GM21737 (cell line): ENCODE results near the gene FOXN3.
"Not testable (repeated sequence)": the region's sequence is repeated elsewhere in the genome, so short reads cannot be mapped to it uniquely, and the experiment has no call there.

Experiments used
- ATAC-seq: cut with Tn5 transposase; IDR thresholded peaks from one replicate; pipeline ENCODE4 v1.9.1; 2021; ENCODE audit warnings: mild to moderate bottlenecking, moderate library complexity; ENCODE audit not compliant: unreplicated experiment

FOXN3 gene

DNA sequence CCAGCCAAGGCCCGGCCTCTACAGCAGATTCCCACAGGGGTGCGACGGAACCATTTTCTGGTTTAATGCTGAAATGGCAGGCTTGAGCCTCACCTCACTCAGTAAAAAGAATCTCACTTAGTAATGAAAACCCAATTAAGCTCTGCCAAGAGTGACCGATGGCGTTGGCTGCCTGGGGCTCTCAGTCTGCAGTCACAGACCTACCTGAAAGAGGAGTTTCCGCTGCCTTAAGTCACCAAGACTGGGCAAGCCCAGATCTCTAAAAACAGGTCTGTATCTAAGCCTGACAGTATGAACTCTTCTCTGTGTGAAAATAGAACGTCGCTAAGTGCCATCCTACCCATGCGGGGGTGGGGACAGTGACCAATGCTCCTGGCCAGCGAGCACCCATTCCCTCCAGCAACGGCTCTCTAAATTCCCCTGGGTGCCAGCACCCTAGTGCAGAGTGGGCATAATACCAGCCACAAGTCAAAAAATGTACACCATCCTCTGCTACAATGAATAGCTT lies 107.3 kb downstream of the FOXN3 start:
- no peak for ATAC-seq

- no peak for ATAC-seq
Measured at GRCh38 chr14:89308232-89308959, 108.6 kb downstream of the FOXN3 start.

GRCh38 chr14:89307409-89307808 lies 109.6 kb downstream of the FOXN3 start:
- ATAC-seq: no peak

DNA sequence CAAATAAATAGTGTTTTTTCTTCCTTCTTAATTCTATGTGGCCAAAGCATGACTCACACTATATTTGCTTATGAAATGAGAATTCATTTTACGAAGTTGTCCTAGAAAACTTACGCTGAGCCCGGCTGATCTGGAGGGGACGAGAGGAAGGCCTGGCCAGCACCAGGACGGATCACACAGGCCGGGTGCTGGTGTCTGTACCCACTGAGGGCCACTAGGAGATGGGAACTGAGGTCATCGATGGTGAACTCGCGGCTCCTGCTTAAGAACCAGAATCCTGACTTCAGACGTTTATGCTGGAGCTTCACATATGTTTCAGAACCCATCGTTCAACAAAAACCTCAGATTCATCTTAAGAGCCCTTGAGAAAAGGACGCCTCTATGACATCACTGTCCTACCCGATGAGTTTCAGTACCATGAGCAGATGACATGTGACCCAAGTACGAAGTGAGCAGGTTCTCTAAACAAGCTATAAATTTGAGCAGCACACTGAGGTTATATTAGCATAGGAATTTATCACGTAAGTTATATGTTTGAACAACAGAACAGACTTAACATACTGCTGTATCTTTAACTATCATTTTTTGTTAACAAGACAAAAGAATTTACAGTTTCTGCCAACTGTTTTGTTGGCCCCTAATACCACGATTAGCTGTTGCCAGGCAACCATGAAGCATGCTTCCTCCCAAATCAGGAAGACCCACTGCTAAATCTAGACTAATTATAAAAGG lies 111.9 kb downstream of the FOXN3 start:
- ATAC-seq: peak; percentile 46

DNA sequence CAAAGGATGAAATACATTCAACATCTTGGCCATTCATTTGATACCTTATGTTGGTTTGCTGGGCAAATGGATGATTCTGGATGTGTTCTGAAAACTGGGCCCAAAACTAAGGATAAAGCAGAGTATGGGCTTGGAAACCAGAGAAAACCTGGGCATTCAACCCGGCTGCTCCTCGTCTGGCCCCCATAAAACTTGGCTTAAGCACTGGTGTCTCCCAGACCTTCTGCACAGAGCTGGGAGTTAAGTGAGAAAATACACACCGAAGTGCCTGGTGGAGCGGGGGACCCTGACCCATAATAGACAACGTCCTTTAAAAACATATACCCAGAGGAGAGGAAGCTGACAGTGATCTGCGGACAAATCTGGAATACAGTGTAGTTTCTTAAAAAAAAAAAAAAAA lies 112.5 kb downstream of the FOXN3 start:
- no peak for ATAC-seq

- ATAC-seq: peak; percentile 67
Measured at GRCh38 chr14:89303456-89304435, 113.3 kb downstream of the FOXN3 start.

DNA sequence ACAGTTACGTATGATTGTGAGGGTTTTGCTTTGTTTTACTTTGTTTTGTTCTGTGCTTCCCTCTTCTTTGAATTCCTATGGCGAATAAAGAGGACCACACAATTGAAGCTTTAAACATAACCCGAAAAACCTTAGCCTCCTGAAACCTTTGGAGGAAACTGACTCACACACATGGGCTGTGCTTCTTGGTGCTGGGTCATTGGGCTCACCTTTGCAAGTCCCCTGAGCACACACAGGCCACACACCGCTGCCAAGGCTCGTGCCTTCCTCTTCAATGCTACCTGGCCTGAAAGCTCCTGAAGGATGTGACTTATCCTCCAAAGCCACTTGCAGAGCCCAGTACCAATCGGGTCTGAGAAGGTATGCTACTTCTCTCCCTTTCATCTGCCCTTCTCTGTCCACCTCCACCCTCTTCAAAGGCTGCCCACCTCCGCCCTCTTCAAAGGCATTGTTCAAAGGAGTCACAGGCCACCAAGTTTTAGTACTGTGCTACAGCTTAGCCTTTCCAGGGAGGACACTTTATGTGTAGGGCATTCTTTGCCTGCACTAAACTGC lies 114.6 kb downstream of the FOXN3 start:
- ATAC-seq: no peak

DNA sequence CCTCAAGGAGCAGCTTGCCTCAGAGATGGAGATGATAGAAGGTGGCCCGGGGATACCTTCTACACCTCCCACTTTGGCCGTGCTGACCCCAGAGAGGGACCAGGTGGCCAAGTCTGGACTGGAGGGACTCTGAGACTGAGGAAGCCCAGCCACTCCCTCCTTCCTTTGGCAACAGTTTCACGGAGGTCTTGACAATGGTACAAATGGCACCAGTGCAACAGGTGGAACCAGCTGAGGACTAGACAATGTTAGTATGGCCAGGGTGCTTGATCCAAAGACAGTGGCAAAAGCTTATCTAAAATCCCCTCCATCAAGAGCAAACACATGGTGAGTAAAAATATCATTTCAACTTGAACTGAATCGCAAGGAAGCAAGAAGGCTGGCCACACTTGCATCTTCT lies 117.4 kb downstream of the FOXN3 start:
- ATAC-seq: no peak

DNA sequence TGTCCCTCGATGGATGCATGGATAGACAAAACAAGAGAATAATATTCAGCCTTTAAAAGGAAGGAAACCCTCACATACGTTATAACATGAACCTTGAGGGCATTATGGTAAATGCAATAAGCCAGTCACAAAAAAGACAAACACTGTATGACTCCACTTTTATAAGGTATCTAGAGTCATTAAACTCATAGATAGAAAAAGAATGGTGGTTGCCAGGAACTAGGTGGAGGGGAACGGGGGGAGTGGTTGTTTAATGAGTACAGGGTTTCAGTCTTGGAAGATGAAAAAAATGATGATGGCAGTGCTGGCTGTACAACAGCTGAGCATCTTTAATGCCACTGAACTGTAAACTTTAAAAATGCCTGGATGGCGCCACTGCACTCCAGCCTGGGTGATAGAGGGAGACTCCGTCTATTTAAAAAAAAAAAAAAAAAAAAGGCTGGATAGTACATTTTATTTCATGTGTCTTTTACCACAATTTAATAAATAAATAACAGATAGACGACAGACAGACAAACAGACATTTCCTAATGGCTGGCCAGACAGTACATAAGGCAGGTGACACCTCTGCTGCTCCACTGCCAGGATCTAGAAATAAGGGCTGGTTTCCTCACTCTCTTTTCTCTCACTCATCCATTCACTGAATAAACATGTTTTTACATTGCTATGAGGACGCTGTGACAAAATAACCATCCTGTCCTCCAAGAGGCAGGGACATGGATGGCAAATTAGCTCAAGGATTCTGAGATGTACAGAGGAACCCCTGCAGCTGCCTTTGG lies 118.8 kb downstream of the FOXN3 start:
- ATAC-seq: no peak

DNA sequence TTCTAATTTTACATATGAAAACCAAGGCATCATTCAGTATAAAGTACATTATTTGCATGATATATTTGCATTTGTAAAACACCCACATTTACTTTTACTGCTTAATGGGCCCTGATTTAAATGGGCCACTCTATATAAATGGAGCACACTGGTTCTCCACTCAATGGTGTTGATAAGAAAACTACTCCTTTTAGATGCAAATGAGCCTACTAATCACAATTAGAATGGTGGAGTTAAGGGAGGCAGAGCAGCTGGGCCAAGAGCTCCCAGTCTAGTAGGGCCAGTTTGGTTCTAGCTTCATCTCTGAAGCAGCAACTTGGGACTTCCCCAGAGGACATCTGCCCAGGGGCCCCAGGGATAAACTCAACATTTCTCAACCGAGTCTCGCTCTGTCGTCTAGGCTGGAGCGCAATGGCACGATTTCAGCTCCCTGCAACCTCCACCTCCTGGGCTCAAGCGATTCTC lies 120.7 kb downstream of the FOXN3 start:
- no peak for ATAC-seq

DNA sequence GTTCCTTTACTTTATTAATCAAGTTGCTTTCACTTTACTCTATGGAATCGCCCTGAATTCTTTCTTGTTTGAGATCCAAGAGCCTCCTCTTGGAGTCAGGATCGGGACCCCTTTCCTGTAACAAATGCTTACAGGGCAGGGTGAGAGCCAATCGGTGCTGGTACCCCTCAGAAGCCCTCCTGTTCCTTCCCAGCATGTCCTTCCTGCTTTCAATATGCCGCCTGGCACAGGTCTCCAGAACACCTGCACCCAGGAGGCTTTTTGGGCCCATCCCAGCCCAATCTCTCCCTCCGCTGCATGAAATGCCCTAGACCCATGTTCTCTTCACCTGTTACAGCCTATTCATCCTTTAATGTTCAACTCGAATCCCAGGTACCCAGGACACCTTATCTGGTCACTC lies 122.2 kb downstream of the FOXN3 start:
- no peak for ATAC-seq

DNA sequence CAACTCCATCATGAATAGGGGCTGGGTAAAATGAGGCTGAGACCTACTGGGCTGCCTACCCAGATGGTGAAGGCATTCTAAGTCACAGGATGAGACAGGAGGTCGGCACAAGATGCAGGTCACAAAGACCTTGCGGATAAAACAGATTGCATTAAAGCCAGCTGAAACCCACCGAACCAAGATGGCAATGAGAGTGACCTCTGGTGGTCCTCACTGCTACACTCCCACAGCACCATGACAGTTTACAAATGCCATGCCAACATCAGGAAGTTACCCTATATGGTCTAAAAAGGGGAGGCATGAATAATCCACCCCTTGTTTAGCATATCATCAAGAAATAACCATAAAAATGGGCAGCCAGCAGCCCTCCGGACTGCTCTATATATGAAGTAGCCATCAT lies 122.6 kb downstream of the FOXN3 start:
- not testable (repeated sequence) for ATAC-seq

DNA sequence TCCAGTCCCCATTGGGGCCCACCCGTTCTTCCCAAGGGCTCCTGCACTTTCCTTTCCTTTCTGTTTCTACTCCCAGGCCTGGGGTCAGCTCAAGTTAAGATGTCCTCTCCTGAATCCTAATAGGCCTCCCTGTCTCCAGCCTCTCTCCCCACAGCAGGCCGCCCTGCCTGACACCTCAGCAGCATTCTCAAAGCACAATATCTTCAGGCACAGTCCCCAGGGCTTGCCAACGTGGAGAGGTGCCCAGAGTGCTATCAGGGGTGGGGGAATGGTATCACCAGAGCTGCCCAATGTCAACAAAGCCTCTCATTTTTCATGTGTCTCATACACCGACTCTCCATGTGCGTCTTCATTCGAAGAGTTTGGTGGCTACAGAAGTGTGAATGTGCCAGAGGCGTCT lies 123.0 kb downstream of the FOXN3 start:
- ATAC-seq: no peak

DNA sequence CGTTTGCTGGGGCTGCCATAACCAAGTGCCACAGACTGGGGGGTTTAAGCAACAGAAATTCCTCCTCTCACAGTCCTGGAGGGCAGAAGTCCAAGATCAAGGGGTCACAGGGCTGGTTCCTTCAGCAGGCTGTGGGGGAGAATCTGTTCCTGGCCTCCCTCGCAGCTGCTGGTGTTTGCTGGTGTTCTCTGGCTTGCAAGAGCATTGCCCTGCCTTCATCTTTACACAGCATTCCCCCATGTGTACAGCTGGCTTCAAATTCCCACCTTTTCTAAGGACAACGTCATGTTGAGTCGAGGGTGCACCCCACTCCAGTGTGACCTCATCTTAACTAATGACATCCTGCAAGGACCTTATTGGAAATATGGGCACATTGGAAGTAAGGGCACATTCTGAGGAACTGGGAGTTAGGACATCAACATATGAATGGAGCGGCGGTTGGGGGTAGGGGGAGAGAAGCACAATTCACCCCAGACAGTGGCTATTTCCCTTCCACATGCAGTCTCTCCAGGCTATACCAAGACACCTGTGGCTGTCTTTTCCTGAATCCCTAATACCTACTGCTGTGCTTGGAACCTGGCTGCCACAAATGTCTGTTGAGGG lies 123.6 kb downstream of the FOXN3 start:
- no peak for ATAC-seq

DNA sequence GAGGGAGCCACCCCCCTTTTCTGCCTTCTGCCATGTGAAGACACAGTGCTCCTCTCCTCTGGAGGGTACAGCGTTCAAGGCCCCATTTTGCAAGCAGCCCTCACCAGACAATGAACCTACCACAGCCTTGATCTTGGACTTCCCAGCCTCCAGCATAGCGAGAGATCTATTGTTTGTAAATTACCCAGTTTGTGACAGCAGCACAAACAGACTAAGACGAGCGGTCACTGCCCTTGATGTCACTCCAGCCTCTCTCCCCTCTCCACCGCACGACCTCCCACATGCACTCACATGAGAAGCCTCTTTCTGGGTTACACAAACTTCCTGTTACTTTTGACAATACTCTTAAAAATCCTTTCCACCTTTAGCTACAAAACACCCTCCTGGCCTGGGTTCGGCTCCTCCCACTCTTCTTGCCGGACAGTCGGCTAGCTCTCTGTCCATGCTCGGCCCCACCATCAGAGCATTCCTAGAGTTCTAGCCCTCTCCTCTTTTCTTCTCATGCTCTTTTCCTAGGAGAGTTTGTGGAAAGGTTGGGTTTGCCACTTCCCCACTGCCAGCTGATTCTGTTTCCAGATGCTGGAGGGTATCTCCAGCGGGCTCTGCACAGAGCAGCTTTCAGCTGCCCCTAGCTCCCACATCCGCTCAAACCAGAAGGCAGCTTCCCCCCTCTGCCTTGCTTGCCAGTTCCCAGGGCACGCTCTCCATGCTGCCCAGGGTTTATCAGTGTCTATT lies 124.3 kb downstream of the FOXN3 start:
- no peak for ATAC-seq

DNA sequence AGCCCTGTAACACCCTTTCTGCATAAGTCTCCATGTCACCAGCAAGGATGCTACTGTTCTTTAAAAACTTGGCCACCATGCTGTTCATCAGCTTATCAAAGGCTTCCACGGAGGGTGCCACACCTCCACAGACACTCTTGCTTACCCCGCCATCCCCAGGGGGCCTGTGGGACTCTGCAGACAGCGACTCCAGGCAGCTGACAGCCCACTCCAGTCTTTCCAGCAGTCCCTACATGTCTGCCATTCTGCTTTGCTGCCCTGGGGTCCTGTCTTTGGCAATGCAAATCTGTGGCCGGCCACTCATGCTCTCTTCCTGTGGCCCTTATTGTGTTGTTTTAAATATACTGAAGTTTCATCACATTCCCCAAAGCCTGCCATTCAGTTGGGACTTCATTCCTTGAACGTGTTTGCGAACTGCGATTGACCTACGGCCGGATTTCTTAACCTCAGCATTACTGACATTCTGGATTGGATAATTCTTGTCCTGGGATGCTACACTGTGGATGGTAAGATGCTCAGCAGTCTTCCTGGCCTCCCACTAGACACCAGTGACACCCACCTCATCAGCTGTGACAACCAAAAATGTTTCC lies 125.6 kb downstream of the FOXN3 start:
- no peak for ATAC-seq

GRCh38 chr14:89290813-89291212 lies 126.2 kb downstream of the FOXN3 start:
- no peak for ATAC-seq

DNA sequence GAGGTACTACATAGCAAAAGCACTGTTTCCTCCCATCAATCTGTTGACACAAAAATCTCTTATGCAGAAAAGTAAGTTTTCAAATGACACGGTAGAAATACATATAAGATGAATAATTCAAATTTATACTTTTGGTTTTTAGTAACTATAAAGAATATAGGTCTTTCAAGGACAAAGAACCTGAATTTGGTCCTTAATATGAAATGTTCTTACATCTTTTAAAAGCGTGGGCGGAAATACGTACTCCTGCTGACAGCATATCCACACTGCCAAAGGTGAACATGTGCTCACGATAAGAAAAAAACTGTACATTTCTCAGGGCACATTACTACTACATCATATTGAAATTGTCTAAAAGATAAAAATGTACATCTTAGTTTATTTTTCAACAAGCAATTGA lies 127.6 kb downstream of the FOXN3 start:
- no peak for ATAC-seq

- no peak for ATAC-seq
Measured at GRCh38 chr14:89288114-89288513, 128.9 kb downstream of the FOXN3 start.
